Measurements from ENCODE around the gene ABHD2.

- no peak for TF ChIP-seq CTCF (IDR thresholded peaks at IDR 0.05)
- no peak for TF ChIP-seq POLR2A (IDR thresholded peaks at IDR 0.05)
These were observed 37.0 kb downstream of the ABHD2 start for GRCh38 chr15:89125088-89125826.
